HEK293T (cell line): ENCODE results near the gene EPHB2.
A peak's percentile ranks its signal among the peaks of the same experiment; 100 is the strongest.
"Not testable (repeated sequence)": the region's sequence is repeated elsewhere in the genome, so short reads cannot be mapped to it uniquely, and the experiment has no call there.

Experiments used
- CTCF ChIA-PET: fragments of 350-600 bp; formaldehyde crosslinking; extraction: SDS; loops from one replicate; lab custom pipeline; 2021; ENCODE audit warnings: antibody characterized with exemption, inconsistent platforms; lab: Yijun Ruan, JAX
- POLR2A ChIA-PET: fragments of 350-600 bp; formaldehyde crosslinking; extraction: SDS; loops from one replicate; lab custom pipeline; 2020; ENCODE audit warnings: antibody characterized with exemption, inconsistent platforms; lab: Yijun Ruan, JAX
- DNase-seq: peaks from one replicate; pipeline ENCODE4 v3.0.0; 2012; ENCODE audit warnings: mixed read lengths; ENCODE audit errors: extremely low spot score
- ARNT ChIP-seq: fragments of 450-650 bp; IDR thresholded peaks from 2 replicates; pipeline ENCODE4 v1.6.1; 2017; ENCODE audit warnings: mild to moderate bottlenecking
- BHLHE40 ChIP-seq: fragments of 450-650 bp; IDR thresholded peaks from 2 replicates; pipeline ENCODE4 v1.6.1; 2016; ENCODE audit warnings: mild to moderate bottlenecking, moderate library complexity, borderline replicate concordance
- CTBP1 ChIP-seq: fragments of 450-650 bp; IDR thresholded peaks from 2 replicates; pipeline ENCODE4 v1.6.1; 2016; ENCODE audit warnings: borderline replicate concordance
- ELF4 ChIP-seq: fragments of 450-650 bp; IDR thresholded peaks from 2 replicates; pipeline ENCODE4 v1.6.1; 2017; ENCODE audit warnings: antibody characterized with exemption
- FOXA1 ChIP-seq: fragments of 450-650 bp; IDR thresholded peaks from 2 replicates; pipeline ENCODE4 v1.6.1; 2016; ENCODE audit warnings: mild to moderate bottlenecking
- FOXK2 ChIP-seq: fragments of 450-650 bp; IDR thresholded peaks from 2 replicates; pipeline ENCODE4 v1.6.1; 2016; ENCODE audit warnings: mild to moderate bottlenecking
- FOXM1 ChIP-seq: fragments of 450-650 bp; IDR thresholded peaks from 2 replicates; pipeline ENCODE4 v1.6.1; 2017; ENCODE audit warnings: mild to moderate bottlenecking, borderline replicate concordance
- HDGF ChIP-seq: fragments of 450-650 bp; IDR thresholded peaks from 2 replicates; pipeline ENCODE4 v1.6.1; 2017; ENCODE audit warnings: antibody characterized with exemption, borderline replicate concordance
- L3MBTL2 ChIP-seq: fragments of 450-650 bp; conservative IDR thresholded peaks from 2 replicates; pipeline ENCODE4 v1.6.1; 2016; ENCODE audit warnings: mild to moderate bottlenecking
- LEF1 ChIP-seq: fragments of 450-650 bp; IDR thresholded peaks from 2 replicates; pipeline ENCODE4 v1.6.1; 2017; ENCODE audit warnings: mild to moderate bottlenecking, borderline replicate concordance
- NFRKB ChIP-seq: fragments of 450-650 bp; IDR thresholded peaks from 2 replicates; pipeline ENCODE4 v1.6.1; 2016; ENCODE audit warnings: mild to moderate bottlenecking, moderate library complexity
- SP1 ChIP-seq: fragments of 450-650 bp; IDR thresholded peaks from 2 replicates; pipeline ENCODE4 v1.6.1; 2017
- SUZ12 ChIP-seq: fragments of 450-650 bp; IDR thresholded peaks from 2 replicates; pipeline ENCODE4 v1.6.1; 2016; ENCODE audit warnings: mild to moderate bottlenecking
- TARDBP ChIP-seq: fragments of 450-650 bp; IDR thresholded peaks from 2 replicates; pipeline ENCODE4 v1.6.1; 2016
- ZNF384 ChIP-seq: fragments of 450-650 bp; IDR thresholded peaks from 2 replicates; pipeline ENCODE4 v1.6.1; 2016
- TF ChIP-seq, protein P1 (sequence below): fragments of 450-650 bp; IDR thresholded peaks from 2 replicates; pipeline ENCODE4 v1.6.1; 2016

EPHB2 gene

DNA sequence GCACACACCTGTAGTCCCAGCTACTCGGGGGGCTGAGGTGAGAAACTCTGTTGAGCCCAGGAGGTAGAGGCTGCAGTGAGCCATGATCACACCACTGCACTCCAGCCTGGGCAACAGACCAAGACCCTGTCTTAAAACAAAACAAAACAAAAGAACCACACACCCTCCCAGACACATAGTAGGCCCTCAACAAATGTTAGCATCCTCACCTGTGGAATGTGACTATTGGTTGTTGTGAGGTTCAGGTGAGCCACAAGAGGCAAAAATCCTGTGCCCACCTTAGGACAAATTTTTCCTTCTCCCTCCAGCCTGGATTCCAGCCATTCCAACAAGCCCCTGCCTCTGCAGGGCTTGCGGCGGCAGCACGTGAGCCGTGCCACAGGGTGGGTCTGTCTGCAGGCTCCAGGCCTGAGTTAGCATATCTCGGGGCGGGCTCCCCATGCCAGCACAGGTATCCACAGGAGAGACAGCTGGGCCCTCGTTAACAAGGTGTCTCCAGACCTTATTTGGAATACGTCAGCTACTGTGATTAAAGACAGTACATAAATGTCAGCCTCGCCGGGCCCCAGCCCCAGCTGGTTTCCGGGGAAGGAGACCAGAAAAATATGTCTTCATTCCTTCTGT, 40.2 kb upstream of the EPHB2 start:
- POLR2A ChIA-PET = no interaction called here
- CTCF ChIA-PET = no interaction called here

DNA sequence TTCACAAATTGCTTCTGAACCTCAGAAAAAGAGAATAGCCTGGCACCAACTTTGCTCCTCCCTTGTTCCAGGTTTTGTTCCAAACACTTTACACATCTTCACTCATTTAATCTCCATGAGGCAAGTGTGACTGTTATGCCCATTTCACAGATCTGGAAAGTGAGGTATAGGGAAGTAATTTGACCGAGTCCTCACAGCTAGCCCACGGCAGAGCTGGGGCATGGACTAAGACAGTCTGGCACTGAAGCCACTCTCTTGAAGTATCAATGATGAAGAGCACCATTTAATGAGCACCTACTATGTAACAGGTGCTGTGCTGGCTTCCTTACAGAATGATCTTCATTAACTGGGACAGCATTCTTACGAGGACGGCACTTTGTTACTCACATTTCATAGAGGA, 38.6 kb upstream of the EPHB2 start:
- ChIA-PET CTCF (interaction anchor here (1.2 kb wide), 1 partner anchor 16 kb away, joined by 3 read pairs; no protein-coding TSS in a partner anchor), POLR2A (no interaction called here)

More for the DNA sequence above, 40.2 kb upstream of the EPHB2 start:
- TF ChIP-seq BHLHE40 (no peak), ARNT (no peak), FOXA1 (no peak), SUZ12 (no peak), FOXM1 (no peak), ELF4 (no peak)
- DNase-seq = no peak

DNA sequence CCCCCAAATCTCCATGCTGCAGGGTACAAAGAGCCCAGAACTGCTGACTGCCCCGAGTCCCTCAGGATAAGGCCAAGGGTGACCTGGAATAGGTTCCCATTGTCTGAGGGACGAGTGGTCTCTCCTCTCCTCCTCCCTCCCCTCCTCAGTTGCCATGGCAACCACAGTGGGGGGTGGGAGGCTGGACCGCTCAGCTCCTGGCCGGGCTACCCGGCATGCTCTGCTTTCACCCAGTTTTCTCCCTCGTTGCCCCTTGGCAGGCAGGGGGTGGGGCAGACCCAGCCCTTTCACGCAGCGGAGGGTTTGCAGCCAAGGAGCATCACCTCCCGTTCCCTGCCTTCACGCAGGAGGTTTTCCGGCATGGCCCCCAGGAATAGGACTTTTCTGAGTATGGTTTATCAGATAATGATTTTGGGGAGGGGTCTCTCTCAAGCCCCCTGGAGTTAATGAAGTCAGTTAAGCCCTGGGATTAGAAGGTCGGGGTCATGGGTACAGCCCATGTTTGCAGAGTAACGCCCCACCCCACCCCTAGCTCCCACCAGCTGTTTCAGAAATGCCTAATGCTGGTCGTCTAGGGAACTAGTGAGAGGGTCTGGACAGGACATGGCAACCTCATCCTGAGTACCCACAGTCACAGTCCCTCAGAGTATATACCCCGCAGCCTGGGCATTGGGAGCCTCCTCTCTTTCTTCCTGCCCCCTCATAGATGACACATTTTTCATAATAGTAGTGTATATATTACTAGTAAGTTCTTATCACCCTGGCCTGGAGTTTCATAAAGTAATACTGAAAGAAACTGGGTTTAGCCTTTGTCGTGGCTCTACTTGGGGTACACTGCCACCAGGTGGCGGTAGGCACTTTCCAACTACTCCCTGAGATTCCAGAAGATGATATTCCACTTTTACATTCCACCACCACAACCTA, 36.9 kb upstream of the EPHB2 start:
- POLR2A ChIA-PET = no interaction called here
- DNase-seq = peak; percentile 51
- CTCF ChIA-PET = interaction anchor here (0.9 to 1.2 kb wide), 4 partner anchors 9 to 215 kb away, joined by 3 to 6 read pairs (median 3); no protein-coding TSS in a partner anchor
- TF ChIP-seq FOXM1 (no peak), LEF1 (no peak), L3MBTL2 (no peak), TARDBP (no peak), BHLHE40 (no peak)
- TF ChIP-seq, protein P1, sequence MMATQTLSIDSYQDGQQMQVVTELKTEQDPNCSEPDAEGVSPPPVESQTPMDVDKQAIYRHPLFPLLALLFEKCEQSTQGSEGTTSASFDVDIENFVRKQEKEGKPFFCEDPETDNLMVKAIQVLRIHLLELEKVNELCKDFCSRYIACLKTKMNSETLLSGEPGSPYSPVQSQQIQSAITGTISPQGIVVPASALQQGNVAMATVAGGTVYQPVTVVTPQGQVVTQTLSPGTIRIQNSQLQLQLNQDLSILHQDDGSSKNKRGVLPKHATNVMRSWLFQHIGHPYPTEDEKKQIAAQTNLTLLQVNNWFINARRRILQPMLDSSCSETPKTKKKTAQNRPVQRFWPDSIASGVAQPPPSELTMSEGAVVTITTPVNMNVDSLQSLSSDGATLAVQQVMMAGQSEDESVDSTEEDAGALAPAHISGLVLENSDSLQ = no peak

More for the DNA sequence above, 38.6 kb upstream of the EPHB2 start:
- no peak for DNase-seq
- TF ChIP-seq NFRKB = no peak
- TF ChIP-seq SP1 = no peak
- no peak for TF ChIP-seq ZNF384
- TF ChIP-seq FOXK2 = no peak
- TF ChIP-seq SUZ12 = no peak
- TF ChIP-seq BHLHE40 = no peak
- no peak for TF ChIP-seq TARDBP

DNA sequence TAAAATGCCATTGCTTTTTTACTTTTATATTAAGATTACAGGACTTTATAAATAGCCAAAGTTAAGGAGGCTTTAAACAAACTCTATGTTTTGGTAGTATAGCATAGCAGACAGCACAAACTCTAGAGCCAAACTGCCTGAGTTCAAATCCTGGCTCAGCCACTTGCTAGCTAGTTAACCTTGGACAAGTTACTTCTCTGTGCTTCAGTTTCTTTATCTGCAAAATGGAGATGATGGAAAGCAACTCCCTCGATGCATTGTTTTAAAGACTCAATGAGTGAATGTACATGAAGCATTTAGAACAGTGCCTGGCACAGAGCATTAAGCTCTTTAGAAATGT, 36.3 kb upstream of the EPHB2 start:
- CTCF ChIA-PET = interaction anchor here (0.7 to 1.2 kb wide), 3 partner anchors 9 to 76 kb away, joined by 3 to 6 read pairs (median 3); no protein-coding TSS in a partner anchor
- TF ChIP-seq ZNF384 (no peak), TARDBP (no peak), CTBP1 (no peak), L3MBTL2 (no peak), FOXA1 (no peak), SP1 (no peak), FOXK2 (no peak)
- TF ChIP-seq, protein P1 = no peak

DNA sequence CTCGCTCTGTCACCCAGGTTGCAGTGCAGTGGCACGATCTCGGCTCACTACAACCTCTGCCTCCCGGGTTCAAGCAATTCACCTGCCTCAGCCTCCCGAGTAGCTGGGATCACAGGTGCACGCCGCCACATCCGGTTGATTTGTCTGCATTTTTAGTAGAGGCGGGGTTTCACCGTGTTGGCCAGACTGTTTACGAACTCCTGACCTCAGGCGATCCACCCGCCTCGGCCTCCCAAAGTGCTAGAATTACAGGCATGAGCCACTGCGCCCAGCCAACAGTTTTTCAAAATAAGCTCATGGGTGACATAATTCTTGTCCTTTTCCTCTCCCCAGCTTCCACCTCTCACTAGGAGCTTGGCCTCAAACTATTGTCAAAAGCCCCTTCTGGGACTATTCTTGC, 34.5 kb upstream of the EPHB2 start:
- POLR2A ChIA-PET = not testable (repeated sequence)
- CTCF ChIA-PET = interaction anchor here (0.7 kb wide), 1 partner anchor 272 kb away, joined by 3 read pairs; no protein-coding TSS in a partner anchor

More for the DNA sequence above, 36.3 kb upstream of the EPHB2 start:
- DNase-seq = no peak
- POLR2A ChIA-PET = no interaction called here

DNA sequence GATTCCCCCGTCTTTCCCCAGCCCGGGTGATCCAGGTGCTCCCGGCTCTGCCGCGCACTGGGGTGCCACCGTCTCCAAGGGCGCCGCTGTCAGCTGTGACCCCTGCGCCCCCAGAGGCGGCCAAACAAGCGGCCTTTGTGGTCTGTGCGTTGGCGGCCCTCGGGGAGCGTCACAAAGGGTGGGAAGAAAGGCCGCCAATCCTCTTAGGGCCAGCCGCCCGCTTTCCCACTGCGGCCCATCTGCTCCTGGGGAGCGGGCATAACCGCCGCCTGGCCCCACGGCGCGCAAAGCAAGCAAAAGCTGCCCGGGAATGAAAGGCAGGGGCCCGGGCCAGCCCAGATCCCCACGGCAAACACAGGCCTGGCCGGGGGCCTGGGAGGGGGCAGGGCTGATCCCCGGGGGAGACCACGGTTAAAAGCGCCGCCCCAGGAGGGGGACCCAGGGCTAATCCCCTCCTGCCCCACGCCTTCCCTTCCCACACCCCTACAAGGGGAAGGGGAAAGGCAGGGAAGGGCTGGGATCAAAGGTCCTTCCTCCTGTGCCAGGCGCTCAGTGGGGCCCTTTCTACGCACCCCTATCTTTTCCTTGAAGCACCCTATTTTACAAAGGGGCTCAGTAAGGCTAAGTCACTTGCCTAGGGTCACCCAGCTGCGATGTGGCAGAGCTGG, 33.6 kb upstream of the EPHB2 start:
- no peak for DNase-seq
- CTCF ChIA-PET = interaction anchor here (0.7 kb wide), 1 partner anchor 273 kb away, joined by 3 read pairs; no protein-coding TSS in a partner anchor
- TF ChIP-seq, protein P1 = no peak
- TF ChIP-seq HDGF (no peak), ELF4 (no peak), FOXM1 (no peak), BHLHE40 (no peak), NFRKB (no peak)
- POLR2A ChIA-PET = no interaction called here

More for the DNA sequence above, 34.5 kb upstream of the EPHB2 start:
- not testable (repeated sequence) for DNase-seq
